Activated CD8-positive, alpha-beta T cell treated with anti-CD3 and anti-CD28 coated beads for 36 hours (primary cell): ENCODE data around the gene SPTAN1. TPM values are rescaled to one million over a fixed set of nuclear protein-coding genes. Genes with fewer than 3 reads are reported as not detected.

Experiments used
- ATAC-seq: fragments of 200-7000 bp; cut with Tn5 transposase; one replicate; pipeline ENCODE4 v1.10.0; 2021; ENCODE audit warnings: mild to moderate bottlenecking, moderate library complexity
- CTCF ChIA-PET: fragments of 350-600 bp; sonication (Branson Sonifier 250); formaldehyde crosslinking; loops from one replicate; lab custom pipeline; 2021; ENCODE audit warnings: antibody characterized with exemption; lab: Charles Lee
- POLR2A ChIA-PET: fragments of 350-600 bp; sonication (Branson Sonifier 250); formaldehyde crosslinking; loops from one replicate; lab custom pipeline; 2021; ENCODE audit warnings: antibody characterized with exemption; lab: Charles Lee
- DNase-seq: peaks from one replicate; pipeline ENCODE4 v3.0.0-alpha.2; 2020
- H3K27ac Mint-ChIP-seq: one replicate; pipeline ENCODE4 v1.8.0; 2021; ENCODE audit warnings: mild to moderate bottlenecking, mixed read lengths
- H3K27me3 Mint-ChIP-seq: one replicate; pipeline ENCODE4 v1.8.0; 2021; ENCODE audit warnings: mixed read lengths
- H3K36me3 Mint-ChIP-seq: one replicate; pipeline ENCODE4 v1.8.0; 2021; ENCODE audit warnings: low read depth, mixed read lengths
- H3K4me1 Mint-ChIP-seq: one replicate; pipeline ENCODE4 v1.8.0; 2021; ENCODE audit warnings: low read depth, mixed read lengths
- H3K4me3 Mint-ChIP-seq: one replicate; pipeline ENCODE4 v1.8.0; 2021; ENCODE audit warnings: mild to moderate bottlenecking, moderate library complexity, mixed read lengths
- H3K9me3 Mint-ChIP-seq: one replicate; pipeline ENCODE4 v1.8.0; 2021; ENCODE audit warnings: mixed read lengths
- intact Hi-C: fragments of 100-400 bp; cut with micrococcal nuclease; formaldehyde crosslinking; loops from one replicate; pipeline ENCODE4 v1.10.0; 2022
- total RNA-seq, 2 experiments: library from RNA; stranded (reverse); gene quantifications; one replicate each; pipeline ENCODE4 v1.2.3, GENCODE V29; 2021
- TF ChIP-seq, protein P1 (sequence below): fragments of 200-600 bp; IDR thresholded peaks from one replicate; pipeline ENCODE4 v1.8.0; 2022; ENCODE audit warnings: antibody characterized with exemption, mild to moderate bottlenecking

The SPTAN1 gene
- total RNA-seq, 2 experiments from 2014 or later, result 178 to 183 TPM

DNA sequence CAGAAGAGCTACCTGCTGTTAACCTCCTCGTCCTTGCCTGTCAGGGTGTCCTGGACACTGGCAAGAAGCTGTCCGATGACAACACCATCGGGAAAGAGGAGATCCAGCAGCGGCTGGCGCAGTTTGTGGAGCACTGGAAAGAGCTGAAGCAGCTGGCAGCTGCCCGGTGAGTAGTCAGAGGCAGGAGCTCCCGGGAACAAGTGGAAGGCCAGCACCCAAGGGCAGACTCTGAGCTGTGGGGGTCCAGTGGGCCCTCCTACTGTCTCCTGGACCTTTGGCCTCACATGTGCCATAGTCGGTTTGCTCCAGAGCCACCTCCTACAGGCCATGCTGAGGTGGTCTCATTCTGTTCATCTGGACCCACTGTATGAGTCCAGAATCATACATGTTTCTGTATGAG, 65.6 kb downstream of the SPTAN1 start:
- intact Hi-C loops, result no loop called here
- no peak overlapping the region for H3K27ac Mint-ChIP-seq
- no peak for ATAC-seq
- no peaks in the 10 kb centered on the region for H3K27me3 Mint-ChIP-seq
- ChIA-PET CTCF (no interaction called here), POLR2A (no interaction called here)
- no peak for DNase-seq
- peaks cover 47% of the 10 kb centered on the region for H3K36me3 Mint-ChIP-seq
- no peaks in the 10 kb centered on the region for H3K4me1 Mint-ChIP-seq
- no peak overlapping the region for H3K4me3 Mint-ChIP-seq
- TF ChIP-seq, protein P1, sequence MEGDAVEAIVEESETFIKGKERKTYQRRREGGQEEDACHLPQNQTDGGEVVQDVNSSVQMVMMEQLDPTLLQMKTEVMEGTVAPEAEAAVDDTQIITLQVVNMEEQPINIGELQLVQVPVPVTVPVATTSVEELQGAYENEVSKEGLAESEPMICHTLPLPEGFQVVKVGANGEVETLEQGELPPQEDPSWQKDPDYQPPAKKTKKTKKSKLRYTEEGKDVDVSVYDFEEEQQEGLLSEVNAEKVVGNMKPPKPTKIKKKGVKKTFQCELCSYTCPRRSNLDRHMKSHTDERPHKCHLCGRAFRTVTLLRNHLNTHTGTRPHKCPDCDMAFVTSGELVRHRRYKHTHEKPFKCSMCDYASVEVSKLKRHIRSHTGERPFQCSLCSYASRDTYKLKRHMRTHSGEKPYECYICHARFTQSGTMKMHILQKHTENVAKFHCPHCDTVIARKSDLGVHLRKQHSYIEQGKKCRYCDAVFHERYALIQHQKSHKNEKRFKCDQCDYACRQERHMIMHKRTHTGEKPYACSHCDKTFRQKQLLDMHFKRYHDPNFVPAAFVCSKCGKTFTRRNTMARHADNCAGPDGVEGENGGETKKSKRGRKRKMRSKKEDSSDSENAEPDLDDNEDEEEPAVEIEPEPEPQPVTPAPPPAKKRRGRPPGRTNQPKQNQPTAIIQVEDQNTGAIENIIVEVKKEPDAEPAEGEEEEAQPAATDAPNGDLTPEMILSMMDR, result no peak
- no peaks in the 10 kb centered on the region for H3K9me3 Mint-ChIP-seq

DNA sequence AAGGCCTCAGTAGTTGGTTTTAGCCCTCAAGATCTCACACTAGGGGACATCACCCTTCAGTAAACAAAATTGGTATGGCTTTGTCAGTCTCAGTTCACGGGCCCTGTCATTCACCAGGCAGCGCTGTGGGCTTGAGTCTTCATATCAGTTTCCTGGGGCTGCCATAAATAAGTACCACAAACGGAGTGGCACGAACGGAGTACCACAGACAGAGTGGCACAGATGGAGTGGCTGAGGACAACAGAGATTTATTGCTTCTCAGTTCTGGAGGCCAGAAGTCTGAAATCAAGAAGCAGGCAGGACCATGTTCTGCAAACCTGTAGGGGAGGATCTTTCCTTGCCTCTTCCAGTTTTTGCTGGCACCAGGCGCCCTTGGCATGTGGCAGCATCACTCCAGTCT, 66.7 kb downstream of the SPTAN1 start:
- DNase-seq (no peak), ATAC-seq (no peak)
- Mint-ChIP-seq H3K4me1 (no peaks in the 10 kb centered on the region), H3K27me3 (no peaks in the 10 kb centered on the region), H3K36me3 (peaks cover 42% of the 10 kb centered on the region), H3K27ac (no peak overlapping the region), H3K4me3 (no peak overlapping the region), H3K9me3 (no peaks in the 10 kb centered on the region)
- intact Hi-C loops, result no loop called here
- POLR2A ChIA-PET, result no interaction called here
- TF ChIP-seq, protein P1, result no peak
- CTCF ChIA-PET, result no interaction called here

DNA sequence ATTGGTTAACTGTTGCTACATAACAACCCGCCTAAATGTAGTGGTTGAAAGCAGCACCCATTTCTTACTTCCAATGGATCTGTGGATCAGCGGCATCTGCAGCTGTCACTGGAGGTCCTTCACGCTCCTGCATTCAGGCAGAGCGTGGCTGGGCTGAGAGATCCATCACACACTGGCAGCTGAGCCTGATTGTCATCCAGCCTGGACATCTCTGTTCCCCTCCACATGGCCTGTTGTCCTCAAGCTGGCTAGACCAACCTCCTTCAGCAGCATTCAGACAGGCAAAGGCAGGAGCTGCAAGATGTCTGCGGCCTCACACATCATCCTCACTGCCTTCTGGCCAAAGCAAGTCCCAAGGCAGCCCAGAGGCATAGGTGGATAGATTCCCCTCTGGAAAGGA, 67.4 kb downstream of the SPTAN1 start:
- DNase-seq, result no peak
- ChIA-PET POLR2A (interaction anchor here (0.6 kb wide), 1 partner anchor 12 kb away, joined by 3 read pairs; no protein-coding TSS in a partner anchor), CTCF (no interaction called here)
- Mint-ChIP-seq H3K27ac (no peak overlapping the region), H3K27me3 (no peaks in the 10 kb centered on the region), H3K4me1 (no peaks in the 10 kb centered on the region), H3K4me3 (no peak overlapping the region), H3K9me3 (no peaks in the 10 kb centered on the region), H3K36me3 (peaks cover 48% of the 10 kb centered on the region)
- TF ChIP-seq, protein P1, result no peak
- intact Hi-C loops, result no loop called here
- no peak for ATAC-seq

DNA sequence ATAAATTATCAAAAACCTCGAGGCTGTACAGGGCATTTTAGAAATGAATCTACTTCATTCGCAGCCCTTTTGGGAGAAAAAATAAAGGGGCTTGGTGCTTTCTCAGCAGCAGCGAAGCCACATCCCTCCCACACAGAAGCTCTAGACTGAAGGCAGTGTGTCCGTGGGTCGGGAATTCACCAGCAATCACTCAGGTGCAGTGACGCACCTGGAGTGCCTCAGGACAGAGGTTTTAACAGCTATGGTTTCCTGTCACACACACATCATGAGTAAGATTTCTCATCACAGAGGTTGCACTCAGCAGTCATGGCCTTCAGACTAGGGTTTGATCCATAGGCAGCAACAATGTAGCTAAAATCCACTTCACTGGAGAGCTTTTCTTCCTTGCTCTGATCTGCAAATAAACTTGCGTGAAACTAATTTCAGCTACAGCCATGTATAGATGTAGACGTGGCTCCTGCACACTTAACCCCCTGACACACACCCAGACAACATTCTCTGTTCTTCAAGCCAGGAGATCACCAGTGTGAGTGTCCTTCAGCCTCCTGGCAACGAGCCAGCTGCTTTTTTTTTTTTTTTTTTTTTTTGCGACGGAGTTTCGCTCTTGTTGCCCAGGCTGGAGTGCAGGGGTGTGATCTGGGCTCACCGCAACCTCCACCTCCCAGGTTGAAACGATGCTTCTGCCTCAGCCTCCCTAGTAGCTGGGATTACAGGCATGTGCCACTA, 69.5 kb downstream of the SPTAN1 start:
- H3K27me3 Mint-ChIP-seq, result no peaks in the 10 kb centered on the region
- POLR2A ChIA-PET, result interaction anchor here (1.5 kb wide), 1 partner anchor 8 kb away, joined by 4 read pairs; no protein-coding TSS in a partner anchor

DNA sequence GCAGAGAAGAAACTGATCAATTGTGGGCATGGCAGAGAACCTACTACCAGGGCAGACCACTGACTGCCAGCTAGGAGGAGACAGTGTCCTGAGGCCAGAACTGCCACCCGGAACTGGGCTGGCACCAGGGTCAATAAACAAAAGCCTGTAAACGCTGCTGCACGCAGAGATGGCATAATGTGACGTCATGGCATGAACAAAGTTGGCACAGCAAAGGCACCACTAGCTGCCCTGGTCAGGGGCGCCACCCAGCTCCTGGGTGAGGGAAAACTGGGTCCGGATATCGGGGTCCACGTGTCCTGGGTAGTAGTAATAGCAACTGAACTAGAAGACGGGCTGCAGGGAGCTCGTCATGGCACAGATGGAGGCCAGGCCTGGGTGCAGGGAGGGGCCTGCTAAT, 72.2 kb downstream of the SPTAN1 start:
- H3K27ac Mint-ChIP-seq, result no peak overlapping the region
- H3K4me1 Mint-ChIP-seq, result no peaks in the 10 kb centered on the region
- no peaks in the 10 kb centered on the region for H3K27me3 Mint-ChIP-seq
- intact Hi-C loops, result no loop called here
- ChIA-PET POLR2A (interaction anchor here (0.5 to 1.1 kb wide), 3 partner anchors 69 to 219 kb away, joined by 3 read pairs; partner anchors contain the start of gene ENDOG), CTCF (no interaction called here)
- no peak overlapping the region for H3K4me3 Mint-ChIP-seq
- H3K9me3 Mint-ChIP-seq, result no peaks in the 10 kb centered on the region
- ATAC-seq (no peak), DNase-seq (no peak)
- TF ChIP-seq, protein P1, result no peak
- H3K36me3 Mint-ChIP-seq, result peaks cover 36% of the 10 kb centered on the region

More for the DNA sequence above, 69.5 kb downstream of the SPTAN1 start:
- DNase-seq, result no peak
- intact Hi-C loops, result no loop called here
- TF ChIP-seq, protein P1, result no peak
- no peak overlapping the region for H3K4me3 Mint-ChIP-seq
- no peak overlapping the region for H3K27ac Mint-ChIP-seq
- CTCF ChIA-PET, result no interaction called here
- no peaks in the 10 kb centered on the region for H3K4me1 Mint-ChIP-seq
- H3K36me3 Mint-ChIP-seq, result peaks cover 45% of the 10 kb centered on the region
- no peaks in the 10 kb centered on the region for H3K9me3 Mint-ChIP-seq
- no peak for ATAC-seq
